ENCODE measurements around the gene NFAM1. TPM values are rescaled to one million over a fixed set of nuclear protein-coding genes. Genes with fewer than 3 reads are reported as not detected.

Gene NFAM1
- total RNA-seq = 1 to 10 TPM in 1 of 4 donors, under 1 TPM in 2, not detected in 1; 0.26 to 1.1 (median 0.64) TPM

DNA sequence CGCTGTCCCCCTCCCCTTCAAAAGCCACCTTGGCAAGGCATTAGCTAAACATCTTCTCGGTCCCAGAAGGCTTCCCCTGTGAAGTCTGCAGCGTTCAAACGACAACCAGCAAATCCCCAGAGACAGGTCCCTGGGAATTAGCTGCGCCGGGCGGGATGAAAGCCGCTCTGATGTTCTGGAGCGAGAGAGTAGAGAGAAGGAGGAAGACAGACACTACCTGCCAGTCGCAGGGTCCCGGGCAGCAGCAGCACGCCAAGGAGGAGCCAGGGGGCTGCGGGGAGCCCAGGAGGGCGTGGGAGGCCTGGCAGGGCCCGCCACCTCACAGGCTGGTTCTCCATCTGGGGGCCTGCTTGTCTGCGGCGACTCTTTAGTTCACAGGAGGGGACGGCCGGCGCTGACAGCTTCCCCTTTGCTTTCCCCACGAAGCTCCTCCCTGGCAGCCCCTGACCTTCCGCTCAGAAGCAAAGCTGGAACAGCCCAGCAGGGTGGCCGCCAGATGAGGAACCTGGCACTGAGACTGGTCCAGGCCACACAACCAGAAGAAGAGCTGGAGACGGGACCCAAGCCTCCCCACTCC is at the start of gene NFAM1:
TSS of gene NFAM1 (minus strand) at position 384 of the 577 bp plus-strand sequence. CDS start at position 338, 46 bp downstream.
- H3K9me3 ChIP-seq = no peaks in the 10 kb centered on the region
- H3K36me3 ChIP-seq = no peaks in the 10 kb centered on the region
- H3K27ac ChIP-seq = no peak within 1 kb of the TSS
- no peak for DNase-seq
- intact Hi-C loops (cut with DNase I; ENCODE audit: low total_unique reads) = loop anchor here (5.0 kb wide), 1 partner anchor 340 kb away; the partner anchor contains the start of gene NDUFA6
- no peaks in the 10 kb centered on the region for H3K27me3 ChIP-seq
- H3K4me3 ChIP-seq = no peak within 1 kb of the TSS
- TF ChIP-seq POLR2A (IDR thresholded peaks at IDR 0.05) = no peak
- TF ChIP-seq CTCF (IDR thresholded peaks at IDR 0.05) = no peak
- no peaks in the 10 kb centered on the region for H3K4me1 ChIP-seq

GRCh38 chr22:42475122-42475521 is 42.9 kb upstream of the NFAM1 start:
- H3K4me3 ChIP-seq = no peak overlapping the region
- no peaks in the 10 kb centered on the region for H3K9me3 ChIP-seq
- no peak for TF ChIP-seq CTCF (IDR thresholded peaks at IDR 0.05)
- TF ChIP-seq POLR2A (IDR thresholded peaks at IDR 0.05) = no peak
- H3K27ac ChIP-seq = no peak overlapping the region
- DNase-seq = no peak
- H3K27me3 ChIP-seq = no peaks in the 10 kb centered on the region
- H3K36me3 ChIP-seq = no peaks in the 10 kb centered on the region
- H3K4me1 ChIP-seq = no peaks in the 10 kb centered on the region
- intact Hi-C loops (cut with DNase I; ENCODE audit: low total_unique reads) = no loop called here

GRCh38 chr22:42473484-42474193 is 41.4 kb upstream of the NFAM1 start:
- TF ChIP-seq POLR2A (IDR thresholded peaks at IDR 0.05) (no peak), CTCF (IDR thresholded peaks at IDR 0.05) (peak; percentile 26 to 56 (median 49))
- DNase-seq = no peak

GRCh38 chr22:42472671-42473070 is 40.5 kb upstream of the NFAM1 start:
- H3K4me3 ChIP-seq = no peak overlapping the region
- H3K27me3 ChIP-seq = no peaks in the 10 kb centered on the region
- no peak for DNase-seq
- intact Hi-C loops (cut with DNase I; ENCODE audit: low total_unique reads) = no loop called here
- no peaks in the 10 kb centered on the region for H3K36me3 ChIP-seq
- no peak for TF ChIP-seq CTCF (IDR thresholded peaks at IDR 0.05)
- no peak overlapping the region for H3K27ac ChIP-seq
- no peaks in the 10 kb centered on the region for H3K4me1 ChIP-seq
- H3K9me3 ChIP-seq = no peaks in the 10 kb centered on the region

More at GRCh38 chr22:42473484-42474193, 41.4 kb upstream of the NFAM1 start:
- Histone ChIP-seq H3K27me3 (no peaks in the 10 kb centered on the region), H3K4me3 (no peak overlapping the region), H3K9me3 (no peaks in the 10 kb centered on the region), H3K4me1 (no peaks in the 10 kb centered on the region), H3K27ac (no peak overlapping the region), H3K36me3 (no peaks in the 10 kb centered on the region)
- intact Hi-C loops (cut with DNase I; ENCODE audit: low total_unique reads) = no loop called here

GRCh38 chr22:42471441-42471840 is 39.2 kb upstream of the NFAM1 start:
- Histone ChIP-seq H3K4me1 (no peaks in the 10 kb centered on the region), H3K27me3 (no peaks in the 10 kb centered on the region), H3K36me3 (no peaks in the 10 kb centered on the region), H3K4me3 (no peak overlapping the region), H3K9me3 (no peaks in the 10 kb centered on the region), H3K27ac (no peak overlapping the region)
- TF ChIP-seq POLR2A (IDR thresholded peaks at IDR 0.05) (no peak), CTCF (IDR thresholded peaks at IDR 0.05) (no peak)
- intact Hi-C loops (cut with DNase I; ENCODE audit: low total_unique reads) = no loop called here
- DNase-seq = no peak

Measured in uterus (tissue), 4 donors.